ENCODE measurements around the gene MIGA1. TPM values are rescaled to one million over a fixed set of nuclear protein-coding genes. Genes with fewer than 3 reads are reported as not detected.

MIGA1 gene, protein sequence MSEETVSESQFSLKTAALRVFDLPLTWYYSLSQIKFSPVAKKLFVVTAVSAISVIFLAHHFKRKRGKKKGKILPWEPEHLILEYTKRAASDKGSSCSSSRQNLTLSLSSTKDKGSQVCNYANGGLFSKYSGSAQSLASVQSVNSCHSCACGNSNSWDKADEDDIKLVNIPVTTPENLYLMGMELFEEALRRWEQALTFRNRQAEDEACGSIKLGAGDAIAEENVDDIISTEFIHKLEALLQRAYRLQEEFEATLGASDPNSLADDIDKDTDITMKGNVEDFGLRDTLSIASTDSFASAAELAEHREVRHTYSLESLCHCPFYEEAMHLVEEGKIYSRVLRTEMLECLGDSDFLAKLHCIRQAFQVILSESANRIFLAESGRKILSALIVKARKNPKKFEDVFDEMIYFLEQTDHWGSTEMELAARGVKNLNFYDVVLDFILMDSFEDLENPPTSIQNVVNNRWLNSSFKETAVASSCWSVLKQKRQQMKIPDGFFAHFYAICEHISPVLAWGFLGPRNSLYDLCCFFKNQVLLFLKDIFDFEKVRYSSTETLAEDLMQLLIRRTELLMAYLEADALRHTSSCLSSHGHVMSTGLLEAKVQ
- 5.0 to 7.1 TPM (median 6.4 TPM) in 5 replicates for total RNA-seq (2022; extraction: Qiagen RNA extraction)

DNA sequence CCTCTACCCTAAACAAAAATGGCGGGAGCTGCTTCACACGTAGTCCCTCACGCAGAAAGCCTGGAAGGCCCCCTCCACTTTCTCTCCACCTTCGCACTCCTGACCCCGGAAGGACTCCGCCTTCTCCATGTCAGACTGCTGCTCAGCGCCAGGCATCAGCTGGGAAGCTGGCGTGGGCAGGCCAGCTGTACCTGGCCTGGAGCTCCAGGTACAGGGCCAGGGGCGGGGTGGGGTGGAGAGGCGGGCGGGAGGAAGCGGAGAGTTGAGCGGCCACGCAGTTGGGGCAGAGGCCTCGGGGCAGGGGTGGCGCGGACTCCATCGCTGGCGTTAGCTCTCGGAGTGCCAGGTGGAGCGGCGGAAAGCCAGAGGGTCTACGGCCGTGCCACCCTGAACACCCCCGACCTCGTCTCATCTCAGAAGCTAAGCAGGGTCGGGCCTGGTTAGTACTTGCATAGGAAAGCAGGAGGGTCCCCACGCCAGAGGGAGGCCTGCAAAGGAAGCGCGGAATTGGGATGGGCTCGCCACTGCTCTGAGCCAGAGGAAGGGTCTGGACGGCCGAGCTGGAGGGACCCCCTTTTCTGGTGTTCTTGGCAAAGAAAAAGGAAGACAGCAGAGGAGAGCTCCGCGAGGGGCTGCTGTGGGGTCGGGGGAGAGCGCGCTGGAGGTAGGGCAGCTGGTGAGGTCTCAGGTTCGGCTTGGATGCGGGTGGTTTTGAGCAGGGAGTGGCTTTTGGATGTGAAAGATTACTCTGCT lies at the start of gene MIGA1:
MIGA1 (plus strand) TSS at position 121 of the 753 bp plus-strand sequence. CDS start 3,604 bp downstream, outside the sequence.

DNA sequence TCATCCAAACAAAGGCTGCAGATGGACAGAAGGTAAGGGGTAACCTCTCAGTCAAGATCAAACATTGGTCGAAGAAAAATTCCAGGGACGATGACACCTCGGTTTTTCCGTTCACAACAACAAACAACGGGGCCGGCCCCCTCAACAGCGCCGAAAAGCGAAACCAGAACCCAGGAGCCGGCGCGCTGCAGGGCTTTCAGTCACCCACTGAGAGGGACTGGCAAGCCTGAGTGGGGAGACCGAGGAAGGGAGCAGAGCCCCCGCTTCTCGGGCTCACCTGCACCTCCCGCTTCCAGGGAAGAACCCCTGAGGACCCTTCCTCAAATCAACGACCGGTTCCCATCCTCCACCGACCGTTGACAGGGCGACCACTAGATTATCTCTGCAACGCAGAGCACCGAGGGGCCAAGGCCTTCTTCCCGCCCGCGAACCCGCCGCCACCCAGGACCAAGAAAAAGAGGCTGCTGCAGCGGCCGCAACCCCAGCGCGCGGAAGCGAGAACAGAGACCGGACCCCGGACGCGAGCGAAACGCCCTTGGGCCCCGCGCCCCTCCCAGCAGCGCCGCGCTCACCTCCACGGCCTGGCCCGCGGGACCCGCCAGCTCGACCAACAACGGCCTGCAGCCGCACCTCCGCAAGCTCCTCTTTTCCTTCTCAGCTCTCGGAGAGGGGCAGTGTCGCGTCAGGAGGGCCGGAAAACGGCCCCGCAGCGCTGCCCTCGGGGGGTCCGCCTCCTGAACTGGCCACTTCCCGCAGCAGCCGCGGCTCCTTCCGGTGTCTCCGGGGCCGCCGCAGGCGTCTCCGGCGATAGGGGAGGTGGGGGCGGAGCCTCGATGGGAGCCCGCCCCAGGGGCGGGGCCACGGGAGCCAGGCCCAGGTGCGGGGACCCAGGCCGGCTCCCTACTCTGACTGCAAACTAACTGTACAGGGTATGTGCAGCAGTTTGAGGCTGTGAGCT lies 20.1 kb upstream of the MIGA1 start, which contains the start of gene USP33:
USP33 (minus strand) TSS at position 782 of the 958 bp plus-strand sequence. CDS start 18,155 bp downstream, outside the sequence.

DNA sequence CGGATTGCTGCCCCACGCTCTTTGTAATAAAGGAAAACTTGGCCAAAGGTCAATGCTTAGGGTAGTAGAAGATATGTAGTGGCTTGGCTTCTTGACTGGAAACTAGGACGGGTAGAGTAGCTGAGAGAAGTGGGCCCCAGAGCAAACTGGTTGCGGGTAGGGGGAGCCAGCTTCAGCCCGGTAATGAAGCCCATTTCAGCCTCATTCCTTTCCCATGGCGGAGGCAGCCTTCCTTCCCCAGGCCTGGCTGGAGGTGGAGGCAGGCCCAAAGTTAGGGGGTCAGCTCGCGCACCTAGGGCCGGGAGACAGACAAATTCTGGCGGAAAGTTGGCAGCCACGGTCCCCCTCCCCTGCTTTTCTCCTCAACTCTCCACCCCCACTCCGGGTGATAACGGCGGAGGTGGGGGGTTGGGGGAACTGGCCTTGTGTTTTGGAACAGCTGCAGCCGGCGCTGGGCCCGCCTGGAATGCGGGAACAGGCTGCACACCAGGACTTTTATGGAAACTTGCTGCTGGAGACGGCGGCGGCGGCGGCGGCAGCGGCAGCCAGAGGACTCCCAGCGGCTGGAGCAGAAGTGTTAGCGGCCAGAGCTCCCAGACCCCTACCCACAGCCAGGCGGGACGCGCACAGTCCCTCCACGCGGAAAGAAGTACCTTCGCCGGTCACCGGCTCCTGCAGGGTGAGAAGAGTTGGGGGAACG lies 108.8 kb downstream of the MIGA1 start, which contains the start of gene NEXN:
NEXN (plus strand) TSS at position 544 of the 700 bp plus-strand sequence. CDS start 27,483 bp downstream, outside the sequence.

Other genes starting within 250 kb of the MIGA1 start
- gene ZZZ3, start 97.0 kb upstream of the MIGA1 start, total RNA-seq (2022; extraction: Qiagen RNA extraction), result 14.8 to 19.7 TPM (median 14.8 TPM) in 5 replicates
- gene USP33, start 19.8 kb upstream of the MIGA1 start, total RNA-seq (2022; extraction: Qiagen RNA extraction), result 14.8 to 19.6 TPM (median 17.1 TPM) in 5 replicates
- gene NEXN, start 109.0 kb downstream of the MIGA1 start, total RNA-seq (2022; extraction: Qiagen RNA extraction), result 5.6 to 11.2 TPM (median 6.7 TPM) in 5 replicates
- 90.4 to 124 TPM (median 99.0 TPM) in 5 replicates for gene FUBP1, start 199.4 kb downstream of the MIGA1 start, total RNA-seq (2022; extraction: Qiagen RNA extraction)
- gene DNAJB4, start 225.3 kb downstream of the MIGA1 start, total RNA-seq (2022; extraction: Qiagen RNA extraction), result 28.0 to 49.6 TPM (median 32.5 TPM) in 5 replicates